Fibroblast of peridontal ligament (primary cell): ENCODE results near the gene BANP.
A peak's percentile ranks its signal among the peaks of the same experiment; 100 is the strongest.
"Not testable (repeated sequence)": the region's sequence is repeated elsewhere in the genome, so short reads cannot be mapped to it uniquely, and the experiment has no call there.

Experiments
- DNase-seq: peaks from one replicate; pipeline ENCODE4 v3.0.0-alpha.2; 2010; ENCODE audit errors: extremely low read depth

BANP gene

GRCh38 chr16:88065747-88066142 is 114.5 kb downstream of the BANP start:
- no peak for DNase-seq

GRCh38 chr16:88066234-88066633 is 115.0 kb downstream of the BANP start:
- no peak for DNase-seq

- DNase-seq: no peak
Measured at GRCh38 chr16:88066680-88067529, 115.7 kb downstream of the BANP start.

DNA sequence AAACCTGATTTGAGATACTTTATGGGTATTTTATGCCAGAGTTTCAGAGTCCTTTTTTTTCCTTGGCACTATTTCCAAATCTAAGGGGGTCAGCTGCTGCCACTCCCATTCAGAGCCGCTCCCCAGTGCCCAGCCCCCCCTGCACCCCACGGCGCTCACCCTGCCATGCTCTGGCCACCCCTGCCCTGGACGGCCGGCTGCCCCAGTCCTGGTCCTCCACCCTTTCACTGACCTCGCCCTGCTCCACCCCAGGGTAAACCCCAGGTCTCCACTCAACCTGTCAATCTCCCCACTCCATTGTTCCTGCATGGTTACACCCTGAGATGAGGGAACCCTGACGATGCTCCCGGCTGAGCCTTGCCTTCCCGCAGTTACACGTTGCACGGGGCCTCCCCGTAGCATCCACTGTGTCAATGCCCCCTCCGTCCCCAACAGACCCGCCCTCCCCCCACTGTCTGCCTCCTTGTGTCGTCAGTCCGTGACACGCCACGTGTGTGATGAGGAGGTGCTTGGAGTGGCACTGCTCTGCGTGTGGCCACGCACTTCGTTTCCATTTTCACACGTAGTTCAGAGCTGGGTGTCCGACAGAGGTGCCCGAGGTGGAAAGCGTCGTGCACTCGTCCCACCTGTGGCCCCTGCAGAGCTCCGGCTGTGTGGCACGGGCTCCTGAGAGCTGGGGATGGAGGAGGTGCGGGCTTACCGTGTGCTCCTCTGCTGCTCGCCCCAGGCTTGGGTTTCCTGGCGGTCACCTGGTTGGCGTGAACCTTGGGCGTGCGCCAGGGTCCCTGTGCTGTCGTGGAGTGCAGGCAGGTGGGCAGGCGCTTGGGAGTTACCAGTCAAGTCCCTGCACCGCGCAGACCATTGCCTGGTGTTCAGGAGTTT is 116.5 kb downstream of the BANP start:
- no peak for DNase-seq

DNA sequence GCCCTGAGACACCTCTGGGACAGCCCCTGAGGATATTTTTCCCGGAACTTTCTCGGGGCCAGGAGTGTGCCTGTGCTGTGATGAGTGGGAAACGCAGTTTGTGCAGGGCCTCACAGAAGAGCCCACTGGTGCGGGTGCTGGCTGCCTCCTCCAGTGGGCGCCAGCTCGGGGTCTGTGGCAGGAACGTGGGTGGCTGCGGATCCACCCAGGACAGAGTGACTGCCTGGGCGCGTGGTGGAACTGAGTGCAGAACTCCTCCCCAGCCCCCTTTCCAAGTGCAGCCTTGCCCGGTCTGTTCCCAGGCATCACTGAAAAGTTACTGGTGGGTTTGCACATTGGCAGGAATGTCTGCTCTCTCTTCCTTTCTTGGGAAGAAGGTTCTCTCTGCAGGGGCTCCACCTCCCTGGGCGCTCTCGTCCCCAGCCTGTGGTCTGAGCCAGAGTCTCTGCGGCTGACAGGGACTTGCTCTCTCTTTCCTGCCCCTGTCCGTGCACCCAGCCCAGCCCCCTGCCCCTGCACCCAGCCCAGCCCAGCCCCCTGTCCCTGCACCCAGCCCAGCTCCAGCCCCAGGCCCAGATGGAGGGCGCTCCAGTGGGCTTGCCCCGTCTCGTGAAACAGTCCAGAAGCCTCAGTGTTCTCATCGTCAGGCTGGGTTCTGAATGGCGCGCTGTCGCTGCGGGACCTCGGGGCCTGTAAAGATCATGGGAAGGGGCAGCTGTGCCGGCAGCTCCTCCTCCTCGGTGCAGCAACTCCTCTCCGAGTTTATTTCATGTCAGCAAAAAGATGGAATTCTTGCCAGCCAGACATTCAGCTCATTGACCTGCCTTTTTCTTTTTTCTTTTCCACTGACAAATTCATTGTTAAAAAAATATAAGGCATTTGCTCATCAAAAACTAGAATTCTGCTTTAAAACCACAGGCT is 117.5 kb downstream of the BANP start:
- no peak for DNase-seq

GRCh38 chr16:88069397-88070168 is 118.3 kb downstream of the BANP start:
- no peak for DNase-seq

- no peak for DNase-seq
Measured at GRCh38 chr16:88070341-88070740, 119.1 kb downstream of the BANP start.

DNA sequence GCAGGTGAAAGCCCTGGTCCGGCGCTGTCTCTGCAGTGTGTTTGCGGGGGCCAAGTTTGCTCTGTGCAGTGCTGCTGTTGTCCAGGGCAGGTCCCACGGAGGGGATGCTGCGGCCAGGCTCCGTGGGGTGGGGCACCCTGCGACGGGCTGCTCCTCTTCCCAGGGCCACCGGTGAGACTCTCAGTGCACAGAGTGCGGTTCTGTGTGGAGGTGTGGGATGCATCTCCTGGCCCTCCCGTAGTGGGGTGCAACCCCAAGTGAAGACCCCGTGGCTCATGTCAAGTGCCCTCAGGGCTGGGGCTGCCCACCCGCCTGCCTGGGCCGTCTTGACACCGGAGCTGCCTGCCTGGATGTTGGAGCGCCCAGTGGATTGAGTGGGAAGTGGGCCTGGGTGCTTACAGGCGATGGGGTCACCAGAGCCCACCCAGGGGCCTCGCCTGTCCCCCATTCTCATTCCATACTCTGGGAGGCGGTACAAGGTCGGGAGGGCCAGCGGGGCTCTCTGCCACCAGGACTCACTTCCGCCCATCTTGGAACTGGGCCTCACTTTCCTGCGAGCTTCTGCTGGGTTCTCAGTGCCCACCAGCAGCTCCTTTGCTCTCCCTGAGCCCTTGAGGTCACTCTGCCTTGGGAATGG is 119.9 kb downstream of the BANP start:
- DNase-seq: no peak

DNA sequence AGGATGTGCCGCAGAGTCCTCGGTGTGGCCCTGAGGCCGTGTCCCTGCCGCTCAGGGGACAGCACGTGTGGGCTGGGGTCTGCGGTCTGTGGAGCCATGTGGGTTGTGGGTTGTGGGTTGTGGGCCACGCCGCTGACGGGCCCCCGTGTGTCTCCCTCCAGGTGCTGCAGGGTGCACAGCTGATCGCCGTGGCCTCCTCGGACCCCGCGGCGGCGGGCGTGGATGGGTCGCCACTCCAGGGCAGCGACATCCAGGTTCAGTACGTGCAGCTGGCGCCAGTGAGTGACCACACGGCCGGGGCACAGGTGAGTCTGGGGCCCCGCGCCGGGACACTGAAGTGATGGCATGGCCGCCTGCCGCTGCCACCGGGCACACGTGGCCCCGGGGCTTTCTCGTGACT is 120.7 kb downstream of the BANP start:
- no peak for DNase-seq

GRCh38 chr16:88072571-88073001 is 121.4 kb downstream of the BANP start:
- DNase-seq: no peak

- DNase-seq: no peak
Measured at GRCh38 chr16:88073201-88073721, 122.0 kb downstream of the BANP start.

DNA sequence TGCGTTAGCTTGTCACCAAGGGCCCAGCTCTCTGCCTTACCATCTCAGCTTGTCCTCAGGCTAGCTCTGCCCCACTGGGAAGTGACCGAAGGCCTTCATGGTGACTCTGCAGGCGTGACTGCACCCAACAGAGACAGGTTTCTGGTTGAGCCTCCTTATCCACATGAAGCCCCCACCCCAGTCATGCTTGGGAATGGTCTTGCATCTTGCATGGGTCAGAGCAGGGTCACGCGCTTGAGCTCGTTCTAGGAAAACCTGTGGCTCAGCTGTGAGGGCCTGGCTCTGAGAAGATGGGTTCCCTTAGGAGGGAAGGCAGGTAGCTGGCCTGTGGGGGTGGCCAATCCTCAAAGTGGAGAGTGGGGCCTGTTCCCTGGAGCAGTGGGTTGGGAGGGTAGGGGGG is 122.8 kb downstream of the BANP start:
- no peak for DNase-seq

DNA sequence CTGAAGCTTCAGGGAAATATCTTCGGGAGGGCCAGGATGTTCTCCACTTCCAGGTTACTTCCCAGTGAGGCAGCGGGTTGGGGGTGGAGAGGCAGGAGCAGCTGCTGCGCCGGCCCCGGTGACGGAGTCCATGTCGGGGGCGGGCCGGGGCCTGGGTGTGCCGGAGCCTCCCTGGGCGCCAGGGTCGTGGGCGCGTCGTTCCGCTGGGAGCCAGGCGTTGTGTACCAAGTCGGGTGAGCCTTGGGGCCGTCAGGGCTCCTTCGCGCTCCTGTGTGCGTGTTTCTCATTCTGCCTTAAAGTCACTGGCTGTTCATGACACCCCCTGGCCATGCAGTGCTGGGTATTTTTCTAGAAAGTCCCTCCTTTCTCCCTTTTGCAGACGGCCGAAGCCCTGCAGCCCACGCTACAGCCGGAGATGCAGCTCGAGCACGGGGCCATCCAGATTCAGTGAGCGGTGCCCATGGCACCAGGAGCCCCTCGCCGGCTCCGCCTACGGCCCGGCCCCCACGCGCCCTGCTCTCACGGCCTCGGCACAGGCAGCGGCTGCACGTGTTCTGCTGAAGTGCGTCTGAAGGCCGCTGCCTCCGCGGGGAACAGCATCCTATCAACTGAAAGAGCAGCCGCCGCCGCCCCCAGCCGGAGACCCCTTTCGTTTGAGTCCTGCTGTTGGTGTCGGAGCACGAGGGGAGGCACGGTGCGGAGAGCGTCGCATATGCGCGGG is 125.1 kb downstream of the BANP start:
- DNase-seq: no peak

DNA sequence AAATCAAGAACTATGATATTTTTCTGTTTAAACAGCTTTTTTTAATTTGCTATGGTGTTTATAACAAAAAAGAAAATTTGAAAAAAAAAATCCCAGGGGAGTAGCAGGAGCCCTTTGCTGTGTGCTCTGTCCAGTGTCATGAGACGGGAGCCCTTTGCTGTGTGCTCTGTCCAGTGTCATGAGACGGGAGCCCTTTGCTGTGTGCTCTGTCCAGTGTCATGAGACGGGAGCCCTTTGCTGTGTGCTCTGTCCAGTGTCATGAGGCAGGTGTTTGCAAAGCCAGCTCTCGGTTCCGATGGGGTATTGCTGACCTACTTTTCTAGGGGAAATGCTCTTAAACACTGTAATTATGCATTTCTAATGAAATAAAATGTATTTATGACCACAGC is 125.7 kb downstream of the BANP start:
- DNase-seq: not testable (repeated sequence)

- no peak for DNase-seq
Measured at GRCh38 chr16:88077328-88078108, 126.3 kb downstream of the BANP start.

- no peak for DNase-seq
Measured at GRCh38 chr16:88078111-88078775, 127.0 kb downstream of the BANP start.

DNA sequence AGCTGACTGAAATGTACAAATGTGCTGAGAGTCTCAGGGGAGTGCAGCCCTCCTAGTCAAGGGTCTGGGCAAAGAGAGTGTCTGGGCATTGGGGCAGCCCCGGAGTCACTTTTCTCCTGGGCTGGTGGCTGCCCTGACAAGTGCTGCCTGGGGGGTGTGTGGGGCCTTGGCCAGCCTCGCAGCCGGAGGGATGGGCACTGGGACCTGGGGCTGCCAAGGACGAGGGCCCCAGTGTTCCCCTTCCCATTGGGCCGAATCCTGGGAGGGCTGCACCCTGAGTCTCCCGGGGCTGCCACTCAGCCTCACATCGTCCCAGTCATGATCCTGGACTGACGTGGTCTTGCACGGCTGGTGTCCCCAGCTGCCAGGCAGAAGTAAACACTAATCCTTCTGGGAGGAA is 132.3 kb downstream of the BANP start:
- peak; percentile 19 for DNase-seq

- peak; percentile 9 for DNase-seq
Measured at GRCh38 chr16:88084881-88085280, 133.6 kb downstream of the BANP start.
